GM18499 (cell line): ENCODE measurements around the gene GALNT12.

Source experiments
- ATAC-seq: cut with Tn5 transposase; IDR thresholded peaks from one replicate; pipeline ENCODE4 v1.9.1; 2021; ENCODE audit warnings: moderate number of reproducible peaks; ENCODE audit not compliant: insufficient read depth, unreplicated experiment

The GALNT12 gene

GRCh38 chr9:98871558-98872065 is 64.1 kb downstream of the GALNT12 start:
- ATAC-seq, result no peak

DNA sequence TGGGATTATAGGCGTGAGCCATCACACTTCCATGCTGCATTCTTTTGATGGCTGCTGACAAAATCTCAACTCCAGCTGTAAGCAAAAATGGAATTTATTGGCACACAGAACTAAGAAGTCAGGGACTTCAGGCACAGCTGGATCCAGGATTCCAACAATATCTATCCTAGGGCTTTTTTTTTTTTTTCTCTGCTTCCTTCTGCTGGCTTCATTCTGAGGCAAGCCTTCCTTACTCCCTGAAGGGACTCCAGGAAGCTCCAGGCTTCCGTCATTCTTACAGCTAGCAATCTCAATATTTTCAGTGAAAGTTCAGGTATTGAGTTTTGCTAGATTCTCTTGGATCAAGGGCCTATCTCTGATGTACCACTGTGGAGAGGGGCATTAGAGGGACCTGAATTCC is 66.1 kb downstream of the GALNT12 start:
- no peak for ATAC-seq

DNA sequence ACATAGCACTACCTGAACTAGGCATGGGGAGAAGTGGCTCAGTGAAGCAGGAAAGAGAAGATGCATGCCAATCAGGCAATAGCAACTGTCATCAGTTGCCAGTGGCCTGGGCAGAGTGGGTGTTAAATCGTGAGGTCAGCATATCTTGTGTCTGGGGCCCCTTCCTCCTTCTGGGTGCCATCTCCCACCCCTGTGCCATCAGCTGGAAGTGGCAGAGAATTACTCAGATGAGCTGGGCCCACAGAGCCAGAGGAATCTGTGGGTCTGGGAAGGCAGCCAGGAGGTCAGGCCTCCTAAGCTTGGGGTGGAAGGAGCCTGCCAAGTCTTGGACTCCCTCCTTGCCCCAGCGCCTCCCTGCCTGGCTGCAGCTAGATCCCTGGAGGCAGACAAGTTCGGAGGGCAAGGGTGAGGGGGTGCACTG is 66.5 kb downstream of the GALNT12 start:
- no peak for ATAC-seq

DNA sequence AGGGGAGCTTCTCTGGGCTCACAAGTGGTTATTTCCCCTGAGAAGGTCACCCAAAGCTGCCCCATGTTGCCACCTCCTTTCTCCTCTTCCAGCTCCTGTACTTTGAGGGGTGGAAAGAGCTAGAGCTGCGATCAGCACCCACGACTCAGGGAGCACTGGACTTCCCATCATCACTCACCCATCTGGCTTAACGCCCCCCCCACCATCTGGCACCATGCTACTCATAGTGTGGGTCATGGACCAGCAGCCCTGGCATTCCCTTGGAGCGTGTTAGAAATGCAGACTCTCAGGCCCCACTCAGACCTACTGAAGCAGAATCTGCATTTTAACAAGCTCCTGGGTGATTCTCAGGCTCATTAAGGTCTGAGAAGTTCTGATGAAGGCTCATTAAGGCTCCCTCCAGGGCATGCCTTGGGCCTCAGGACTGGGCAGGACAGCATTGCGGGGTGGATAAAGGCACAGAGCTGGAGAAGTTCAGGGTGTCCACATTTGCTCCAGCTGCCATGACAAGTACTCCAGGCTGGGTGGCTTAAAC is 67.3 kb downstream of the GALNT12 start:
- no peak for ATAC-seq

DNA sequence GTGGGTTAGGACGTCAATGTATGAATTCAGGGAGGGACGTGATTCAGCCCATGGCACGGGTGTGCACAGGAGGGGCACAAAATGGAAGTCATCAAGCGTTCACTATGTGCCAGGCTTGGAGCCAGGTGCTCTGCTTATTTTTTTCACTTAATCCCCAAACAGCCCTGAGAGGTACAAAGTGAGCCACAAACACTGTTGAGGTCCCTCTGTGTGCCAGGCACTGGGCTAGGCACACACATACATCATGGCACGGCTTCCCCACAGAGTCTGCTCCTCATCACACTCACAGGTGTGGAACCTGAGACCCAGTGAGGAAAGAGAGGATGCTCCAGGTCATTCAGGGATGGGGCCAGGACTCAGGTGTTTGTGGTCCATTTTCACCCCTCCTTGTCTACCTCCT is 68.1 kb downstream of the GALNT12 start:
- no peak for ATAC-seq

GRCh38 chr9:98877311-98877710 is 69.8 kb downstream of the GALNT12 start:
- ATAC-seq, result no peak

DNA sequence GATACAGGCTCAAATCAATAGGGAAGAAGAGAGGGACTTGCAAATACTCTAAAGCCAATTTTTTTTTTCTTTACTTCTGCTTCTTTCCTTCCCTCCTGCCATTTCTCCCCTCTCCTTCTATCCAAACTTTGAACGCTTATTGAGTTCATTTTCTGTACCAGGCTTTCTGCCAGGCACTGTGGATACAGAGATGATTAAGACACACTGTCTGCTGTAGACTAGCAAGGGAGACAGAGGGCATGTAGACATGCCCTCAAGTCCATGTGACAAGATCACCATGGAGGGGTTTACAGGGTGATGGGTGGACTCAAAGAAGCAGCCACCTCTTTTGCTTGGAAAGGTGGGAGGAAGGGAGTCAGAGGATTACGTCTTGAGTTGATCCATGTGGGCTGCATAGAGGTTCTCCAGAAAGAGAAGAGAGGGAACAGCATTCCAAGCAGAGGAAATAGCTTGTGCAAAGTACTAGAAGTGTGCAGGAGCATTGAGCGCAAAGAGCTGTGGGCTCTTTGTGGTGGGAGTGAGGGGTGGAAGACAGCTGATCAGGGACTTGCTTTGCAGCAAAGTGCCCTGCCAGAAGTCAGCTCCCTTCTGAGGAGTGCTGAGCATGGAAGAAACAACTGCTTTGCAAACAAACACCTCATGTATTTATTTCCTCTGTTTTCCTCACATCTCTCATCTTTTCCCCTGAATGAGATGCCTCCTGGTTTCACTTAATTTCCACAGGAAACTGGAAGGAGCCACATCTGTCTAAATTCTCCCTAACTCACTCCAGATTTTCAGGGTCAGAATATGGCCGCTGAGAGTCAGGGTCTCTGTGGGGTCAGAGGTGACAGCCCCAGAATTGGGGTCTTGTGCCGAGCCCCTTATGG is 71.9 kb downstream of the GALNT12 start:
- no peak for ATAC-seq

DNA sequence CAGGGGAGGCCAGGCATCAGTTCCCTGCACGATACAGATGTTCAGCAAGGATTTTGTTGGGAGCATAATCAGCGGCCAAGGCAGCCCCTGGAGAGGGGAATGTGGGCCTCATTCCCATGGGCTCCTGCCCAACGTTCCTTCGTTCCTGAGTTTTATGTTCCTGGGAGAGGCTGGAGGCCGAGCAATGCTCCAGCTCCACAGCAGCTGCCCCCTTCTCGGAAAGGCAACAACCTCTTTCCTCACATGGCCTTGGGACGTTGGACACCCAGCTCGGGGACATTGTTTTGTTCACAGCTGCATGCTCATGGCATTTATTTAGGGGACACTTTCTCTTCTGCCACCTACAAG is 72.5 kb downstream of the GALNT12 start:
- ATAC-seq, result no peak

GRCh38 chr9:98880311-98881015 is 73.0 kb downstream of the GALNT12 start:
- ATAC-seq, result no peak

DNA sequence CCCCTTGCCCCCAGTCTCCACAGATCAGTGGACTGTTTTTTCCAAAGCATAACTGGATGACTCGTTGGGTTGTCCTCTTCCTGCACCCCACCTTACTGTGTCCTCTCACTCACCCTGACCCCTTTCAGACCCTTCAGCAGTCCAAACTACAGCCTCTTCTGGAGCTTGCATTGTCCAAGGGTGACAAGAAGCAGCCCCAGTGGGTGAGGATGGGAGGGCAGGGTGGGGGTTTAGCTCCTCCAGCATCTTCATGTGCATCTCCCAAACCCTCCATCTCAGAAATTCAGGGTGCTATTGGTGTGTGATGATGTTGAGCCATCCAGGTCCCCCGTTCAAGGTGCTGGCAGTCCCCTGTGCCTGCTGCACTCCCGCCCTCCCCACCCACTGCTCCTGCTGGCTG is 73.9 kb downstream of the GALNT12 start:
- no peak for ATAC-seq

- ATAC-seq, result no peak
These were observed 74.5 kb downstream of the GALNT12 start for GRCh38 chr9:98881836-98882568.

- no peak for ATAC-seq
These were observed 75.1 kb downstream of the GALNT12 start for GRCh38 chr9:98882569-98882923.

- no peak for ATAC-seq
These were observed 75.8 kb downstream of the GALNT12 start for GRCh38 chr9:98883276-98883675.

DNA sequence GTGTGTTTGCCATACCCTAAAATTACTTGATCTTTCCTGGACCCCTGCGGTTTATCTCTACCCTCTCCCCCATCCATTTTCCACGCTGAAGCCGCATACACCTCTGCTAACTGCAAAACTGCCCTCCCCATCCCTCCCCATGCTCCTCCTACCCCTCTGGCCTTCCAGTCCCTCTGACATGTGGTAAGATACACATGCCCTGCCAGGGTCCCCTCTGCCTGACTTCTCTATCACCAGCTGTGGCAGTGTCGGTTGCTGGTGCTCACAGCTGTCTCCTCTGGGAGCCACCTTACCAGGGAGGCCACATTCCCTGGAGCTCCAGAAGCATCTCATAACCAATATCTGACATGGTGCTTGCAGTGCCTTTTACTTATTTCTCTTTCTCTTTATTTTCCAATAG is 77.4 kb downstream of the GALNT12 start:
- ATAC-seq, result no peak

- ATAC-seq, result no peak
These were observed 78.3 kb downstream of the GALNT12 start for GRCh38 chr9:98885575-98886295.

- no peak for ATAC-seq
These were observed 79.3 kb downstream of the GALNT12 start for GRCh38 chr9:98886691-98887229.

DNA sequence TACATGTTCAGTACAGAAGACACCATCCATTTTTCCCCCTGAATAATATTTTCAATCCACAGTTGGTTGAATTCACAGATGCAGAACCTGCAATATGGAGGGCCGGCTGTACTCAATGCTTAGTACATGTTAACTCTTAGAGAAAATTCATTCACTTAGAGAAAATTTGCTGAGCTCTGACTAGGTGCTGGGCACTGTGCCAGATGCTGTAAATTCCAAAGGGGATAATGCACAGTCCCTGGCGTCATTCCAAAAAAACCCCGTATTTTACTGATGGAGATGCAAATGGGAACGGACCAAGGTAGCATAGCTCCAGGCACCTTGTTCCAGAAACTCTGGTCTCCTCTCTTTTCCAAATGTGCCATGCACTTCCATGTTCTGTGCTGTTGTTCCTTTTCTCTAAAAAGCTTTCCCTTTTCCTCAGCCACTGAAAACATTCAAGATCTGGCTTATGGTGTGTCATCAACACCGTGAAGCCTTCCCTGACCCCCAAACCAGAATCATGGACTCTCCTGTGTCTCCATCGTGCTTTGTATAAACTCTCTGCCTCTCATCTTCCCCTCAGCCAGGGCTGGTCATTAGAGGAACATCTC is 80.5 kb downstream of the GALNT12 start:
- no peak for ATAC-seq

DNA sequence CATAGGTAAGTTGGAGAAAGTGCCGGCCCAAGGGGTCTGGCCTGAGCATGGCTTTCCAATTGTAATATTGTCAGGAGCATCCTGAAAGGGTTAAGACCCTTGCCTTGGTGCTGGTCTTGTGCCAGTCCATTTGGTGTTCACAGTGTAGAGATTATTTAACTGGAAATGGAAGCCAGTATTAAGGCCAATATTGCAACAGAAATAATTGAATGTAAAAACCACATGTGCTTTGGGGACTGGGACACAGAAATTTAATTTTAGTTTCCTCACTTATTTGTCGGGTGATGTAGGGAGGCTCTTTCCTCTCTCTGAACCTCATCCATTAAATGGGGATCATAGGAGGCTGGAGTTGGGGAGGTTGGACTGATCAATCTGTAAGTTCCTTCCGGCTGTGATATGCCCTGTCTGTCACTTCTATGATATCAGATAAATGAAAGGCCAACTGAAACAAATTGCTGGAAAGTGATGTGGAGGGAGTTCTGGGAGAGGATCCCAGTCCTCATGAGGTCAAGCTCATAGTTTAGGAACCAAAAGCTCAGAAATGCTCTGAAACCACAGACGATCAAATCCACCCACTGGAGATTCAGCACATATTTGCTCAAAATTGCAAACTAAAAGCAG is 81.4 kb downstream of the GALNT12 start:
- ATAC-seq, result no peak

GRCh38 chr9:98890256-98890655 is 82.8 kb downstream of the GALNT12 start:
- no peak for ATAC-seq
